Panc1 (cell line): ENCODE results near the gene NFYC. TPM values are rescaled to one million over a fixed set of nuclear protein-coding genes. Genes with fewer than 3 reads are reported as not detected.

Experiments
- ATAC-seq: fragments of 200-7000 bp; cut with Tn5 transposase; 2 replicates; pipeline ENCODE4 v1.9.1; 2020; ENCODE audit warnings: mild to moderate bottlenecking, moderate library complexity
- BruUV-seq: library from RNA; stranded (reverse); fragments of 400-500 nt; replicated peaks from 2 replicates; lab custom pipeline; 2021; lab: Mats Ljungman, UMichigan
- CTCF ChIA-PET: fragments of 300-600 bp; sonication (Branson Sonifier 250); formaldehyde crosslinking; loops from one replicate; lab custom pipeline; 2022; ENCODE audit warnings: antibody characterized with exemption; lab: Charles Lee
- POLR2A ChIA-PET: fragments of 300-600 bp; sonication (Branson Sonifier 250); formaldehyde crosslinking; loops from one replicate; lab custom pipeline; 2022; ENCODE audit warnings: antibody characterized with exemption; lab: Charles Lee
- DNase-seq: peaks from one replicate; pipeline ENCODE4 v3.0.0-alpha.2; 2010; ENCODE audit warnings: low read depth, low spot score
- H3K27ac ChIP-seq: 2 replicates; pipeline ENCODE4 v1.5.1; 2011; ENCODE audit warnings: mild to moderate bottlenecking, low read length, inconsistent platforms
- H3K27me3 ChIP-seq: fragments of 200-500 bp; sonication (Bioruptor generic); 2 replicates; pipeline ENCODE4 v1.6.0; 2014; ENCODE audit warnings: low read length, inconsistent platforms; ENCODE audit not compliant: control insufficient read depth, insufficient read depth
- H3K36me3 ChIP-seq: fragments of 200-500 bp; sonication (Bioruptor generic); 2 replicates; pipeline ENCODE4 v1.5.1; 2014; ENCODE audit warnings: inconsistent platforms, mild to moderate bottlenecking, low read length, moderate library complexity; ENCODE audit not compliant: control insufficient read depth, insufficient read depth
- H3K4me1 ChIP-seq: 2 replicates; pipeline ENCODE4 v1.5.1; 2011; ENCODE audit warnings: inconsistent platforms, mild to moderate bottlenecking, low read length, moderate library complexity; ENCODE audit not compliant: control insufficient read depth, insufficient read depth
- H3K4me3 ChIP-seq, 2 experiments: 2 replicates each; pipeline ENCODE4 v1.5.1; 2011 to 2012; ENCODE audit warnings: low read depth in 2 of 2, low read length in 2 of 2, mild to moderate bottlenecking in 2 of 2, inconsistent platforms in 1 of 2, moderate library complexity in 1 of 2
- H3K9me3 ChIP-seq: fragments of 200-500 bp; sonication (Bioruptor generic); 2 replicates; pipeline ENCODE4 v1.5.1; 2014; ENCODE audit warnings: low read depth, mild to moderate bottlenecking, inconsistent platforms, low read length, moderate library complexity; ENCODE audit not compliant: control insufficient read depth, insufficient read depth
- CTCF ChIP-seq: fragments of 450-650 bp; IDR thresholded peaks from 2 replicates; pipeline ENCODE4 v1.5.1; 2017; ENCODE audit warnings: mild to moderate bottlenecking
- POLR2AphosphoS5 ChIP-seq: IDR thresholded peaks from 2 replicates; pipeline ENCODE4 v1.6.1; 2012; ENCODE audit warnings: mild to moderate bottlenecking, low read depth, low read length, moderate library complexity
- REST ChIP-seq, 2 experiments: IDR thresholded peaks; 2 replicates each; pipeline ENCODE4 v1.6.1; 2011 to 2012; ENCODE audit warnings: low read depth in 2 of 2, control low read depth in 1 of 2, low read length in 1 of 2, mild to moderate bottlenecking in 1 of 2, moderate library complexity in 1 of 2; ENCODE audit not compliant: insufficient read depth in 1 of 2
- SIN3A ChIP-seq: IDR thresholded peaks from 2 replicates; pipeline ENCODE4 v1.6.1; 2012; ENCODE audit warnings: low read depth, mild to moderate bottlenecking, low read length, moderate library complexity, borderline replicate concordance; ENCODE audit not compliant: insufficient read depth
- TCF7L2 ChIP-seq: IDR thresholded peaks from 2 replicates; pipeline ENCODE4 v1.6.1; 2011; ENCODE audit warnings: mild to moderate bottlenecking, low read depth, low read length, inconsistent platforms
- in situ Hi-C: cut with HindIII; loops from 2 replicates; pipeline ENCODE4 v1.10.0; 2016; ENCODE audit warnings: low sequenced_read_pairs, low pct_unique_long_range_greater_than_20kb
- intact Hi-C: fragments of 100-400 bp; cut with micrococcal nuclease; formaldehyde crosslinking; loops from one replicate; pipeline ENCODE4 v1.10.0; 2022; ENCODE audit not compliant: unreplicated experiment
- total RNA-seq: library from RNA; stranded (reverse); gene quantifications from one replicate; pipeline ENCODE4 v1.2.1, GENCODE V29; 2021; ENCODE audit not compliant: unreplicated experiment

NFYC gene
- total RNA-seq, 1 experiment from 2014 or later, result 81.9 TPM

- POLR2A ChIA-PET, result no interaction called here
- no peak for ATAC-seq
- intact Hi-C loops, result no loop called here
Observed at GRCh38 chr1:40803447-40803846, 111.9 kb downstream of the NFYC start.

GRCh38 chr1:40803902-40804301, 112.4 kb downstream of the NFYC start:
- no TSS peak for BruUV-seq
- TF ChIP-seq CTCF, result no peak
- TF ChIP-seq REST (IDR thresholded peaks at IDR 0.05; ENCODE audit: insufficient read depth in 1 of 2, low read depth in 2 of 2, low read length in 1 of 2), result no peak
- no peak for TF ChIP-seq POLR2AphosphoS5
- no peak for TF ChIP-seq SIN3A
- no peak for TF ChIP-seq TCF7L2
- ATAC-seq (no peak), DNase-seq (no peak)
- Histone ChIP-seq H3K27me3 (no peaks in the 10 kb centered on the region), H3K36me3 (no peaks in the 10 kb centered on the region), H3K9me3 (no peaks in the 10 kb centered on the region), H3K4me3 (no peak overlapping the region), H3K27ac (no peak overlapping the region), H3K4me1 (peaks cover 7% of the 10 kb centered on the region)
- CTCF ChIA-PET, result no interaction called here
- in situ Hi-C loops, result no loop called here
- intact Hi-C loops, result no loop called here
- POLR2A ChIA-PET, result no interaction called here

More at GRCh38 chr1:40803447-40803846, 111.9 kb downstream of the NFYC start:
- CTCF ChIA-PET, result no interaction called here
- no peaks in the 10 kb centered on the region for H3K27me3 ChIP-seq
- no peaks in the 10 kb centered on the region for H3K9me3 ChIP-seq
- no TSS peak for BruUV-seq
- peaks cover 7% of the 10 kb centered on the region for H3K4me1 ChIP-seq
- DNase-seq, result no peak
- no peak overlapping the region for H3K27ac ChIP-seq
- in situ Hi-C loops, result no loop called here
- TF ChIP-seq TCF7L2, result no peak
- TF ChIP-seq SIN3A, result no peak
- no peak for TF ChIP-seq CTCF
- TF ChIP-seq POLR2AphosphoS5, result no peak
- TF ChIP-seq REST (IDR thresholded peaks at IDR 0.05; ENCODE audit: insufficient read depth in 1 of 2, low read depth in 2 of 2, low read length in 1 of 2), result no peak
- no peaks in the 10 kb centered on the region for H3K36me3 ChIP-seq
- H3K4me3 ChIP-seq, result no peak overlapping the region
